ENCODE data around the gene FCHSD2. TPM values are rescaled to one million over a fixed set of nuclear protein-coding genes. Genes with fewer than 3 reads are reported as not detected.
"Not testable (repeated sequence)": the region's sequence is repeated elsewhere in the genome, so short reads cannot be mapped to it uniquely, and the experiment has no call there.

Gene FCHSD2
- total RNA-seq, 1 donor = 28.2 TPM

DNA sequence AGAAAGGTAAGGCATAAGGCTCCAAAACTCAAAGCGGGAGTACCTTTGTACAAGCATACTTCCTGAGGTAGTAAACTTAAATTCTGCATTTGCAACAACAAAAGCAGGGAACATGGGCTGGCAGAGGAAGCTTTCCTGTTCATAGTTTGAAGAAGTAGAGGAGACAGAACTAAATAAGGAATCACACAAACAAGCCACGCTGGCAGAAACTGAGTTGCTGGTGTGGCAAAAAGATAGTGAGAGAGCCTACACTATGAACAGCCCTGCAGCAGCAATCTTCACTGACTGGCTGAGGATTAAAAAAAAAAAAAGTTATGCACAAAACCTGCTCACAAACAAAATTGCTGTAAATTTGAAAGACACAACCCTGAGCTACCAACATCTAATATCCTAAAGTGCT, 46.5 kb downstream of the FCHSD2 start:
- peaks cover 12% of the 10 kb centered on the region for H3K4me1 ChIP-seq (ENCODE audit: insufficient read depth, low read length)
- no peak overlapping the region for H3K4me3 ChIP-seq (ENCODE audit: low read length)
- no peaks in the 10 kb centered on the region for H3K9me3 ChIP-seq (ENCODE audit: low read depth, low read length)
- no peaks in the 10 kb centered on the region for H3K27me3 ChIP-seq (ENCODE audit: insufficient read depth, low read length)

DNA sequence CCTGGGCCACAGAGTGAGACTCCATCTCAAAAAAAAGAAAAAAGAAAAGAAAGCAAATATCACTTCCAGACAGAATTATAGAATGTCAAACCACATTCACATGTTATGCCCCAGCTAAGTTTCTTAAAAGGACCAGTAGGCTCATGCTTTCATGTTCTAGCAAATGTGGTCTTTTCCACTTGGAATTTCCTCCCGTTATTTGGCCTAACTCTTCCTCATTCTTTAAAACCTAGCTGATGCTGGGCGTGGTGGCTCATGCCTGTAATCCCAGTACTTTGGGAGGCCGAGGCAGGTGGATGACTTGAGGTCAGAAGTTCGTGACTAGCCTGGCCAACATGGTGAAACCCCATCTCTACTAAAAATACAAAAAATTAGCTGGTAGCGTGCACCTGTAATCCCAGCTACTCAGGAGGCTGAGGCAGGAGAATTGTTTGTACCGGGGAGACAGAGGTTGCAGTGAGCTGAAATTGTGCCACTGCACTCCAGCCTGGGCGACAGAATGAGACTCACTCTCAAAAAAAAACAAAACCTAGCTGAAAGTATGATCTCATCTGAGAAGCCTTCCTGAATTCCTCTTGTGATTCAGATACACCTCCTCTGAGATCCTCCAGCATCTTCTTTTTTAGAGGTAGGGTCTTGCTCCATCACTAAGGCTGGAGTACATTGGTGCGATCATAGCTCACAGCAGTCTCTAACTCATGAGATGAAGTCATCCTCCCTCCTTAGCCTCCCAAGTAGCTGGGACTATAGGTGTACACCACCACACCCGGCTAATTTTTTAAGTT, 50.4 kb downstream of the FCHSD2 start:
- H3K27me3 ChIP-seq (ENCODE audit: insufficient read depth, low read length) = no peaks in the 10 kb centered on the region
- peaks cover 23% of the 10 kb centered on the region for H3K4me1 ChIP-seq (ENCODE audit: insufficient read depth, low read length)
- H3K9me3 ChIP-seq (ENCODE audit: low read depth, low read length) = no peaks in the 10 kb centered on the region
- no peak overlapping the region for H3K4me3 ChIP-seq (ENCODE audit: low read length)

DNA sequence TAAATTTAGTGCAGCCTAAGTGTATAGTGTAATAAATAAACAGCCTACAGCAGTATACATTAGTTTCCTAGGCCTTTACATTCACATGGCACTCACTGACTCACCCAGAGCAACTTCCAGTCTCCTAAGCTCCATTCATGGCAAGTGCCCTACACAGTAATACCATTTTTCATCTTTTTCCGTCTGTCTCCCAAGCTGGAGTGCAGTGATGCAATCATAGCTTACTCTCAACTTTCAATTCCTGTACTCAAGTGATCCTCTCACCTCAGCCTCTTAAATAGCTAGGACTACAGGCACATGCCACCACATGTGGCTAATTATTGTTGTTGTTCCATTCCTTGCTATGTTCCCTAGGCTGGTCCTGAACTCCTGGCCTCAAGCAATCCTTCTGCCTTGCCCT, 54.4 kb downstream of the FCHSD2 start:
- H3K9me3 ChIP-seq (ENCODE audit: low read depth, low read length) = no peaks in the 10 kb centered on the region
- no peaks in the 10 kb centered on the region for H3K27me3 ChIP-seq (ENCODE audit: insufficient read depth, low read length)
- peaks cover 31% of the 10 kb centered on the region for H3K4me1 ChIP-seq (ENCODE audit: insufficient read depth, low read length)
- H3K4me3 ChIP-seq (ENCODE audit: low read length) = no peak overlapping the region

DNA sequence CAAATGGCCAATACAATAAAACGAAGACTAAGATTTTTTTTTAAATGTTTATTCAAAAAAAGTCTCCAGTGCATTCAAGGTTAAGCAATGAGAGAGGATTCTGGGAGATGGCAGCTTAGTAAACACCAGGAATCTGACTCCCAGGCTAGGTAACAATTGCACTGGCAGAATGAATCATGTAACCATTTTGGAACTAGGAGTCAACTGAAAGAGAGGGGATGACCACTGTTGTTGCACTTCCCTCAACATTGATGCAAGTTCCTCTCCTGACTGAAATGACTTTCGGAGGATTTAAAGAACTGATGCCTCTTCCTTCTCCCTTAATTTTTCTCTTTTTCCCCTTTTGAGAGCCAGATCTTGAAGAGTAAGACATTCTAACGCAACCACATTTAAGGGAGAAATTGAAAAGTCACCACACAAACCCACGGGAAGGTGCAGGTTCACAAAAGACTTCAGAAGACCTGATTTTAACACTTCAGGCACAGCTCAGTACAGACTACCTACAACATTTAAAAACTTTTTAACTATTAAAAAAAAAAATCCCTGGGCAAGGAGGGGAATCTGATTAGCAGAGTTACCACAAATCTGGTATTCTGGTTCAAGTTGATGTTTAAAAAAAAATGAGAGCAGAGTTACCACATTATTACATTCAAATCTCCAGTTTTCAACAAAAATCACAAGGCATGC, 56.8 kb downstream of the FCHSD2 start:
- Histone ChIP-seq H3K4me1 (ENCODE audit: insufficient read depth, low read length) (peaks cover 31% of the 10 kb centered on the region), H3K9me3 (ENCODE audit: low read depth, low read length) (no peaks in the 10 kb centered on the region), H3K27me3 (ENCODE audit: insufficient read depth, low read length) (no peaks in the 10 kb centered on the region), H3K4me3 (ENCODE audit: low read length) (no peak overlapping the region)

DNA sequence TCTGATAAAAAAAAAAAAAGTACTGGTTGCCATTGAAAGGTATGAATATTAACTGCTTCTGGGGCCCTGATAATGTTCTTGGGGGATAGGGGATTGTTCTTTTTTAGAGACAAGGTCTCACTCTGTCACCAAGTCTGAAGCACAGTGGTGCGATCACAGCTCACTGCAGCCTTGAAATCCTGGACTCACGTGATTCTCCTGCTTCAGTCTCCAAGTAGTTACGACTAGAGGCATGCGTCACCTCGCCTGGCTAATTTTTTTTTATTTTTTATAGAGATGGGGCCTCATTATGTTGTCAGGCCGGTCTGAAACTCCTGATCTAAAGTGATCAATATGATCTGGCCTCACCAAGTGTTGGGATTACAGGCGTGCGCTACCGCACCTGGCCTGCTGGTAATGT, 63.5 kb downstream of the FCHSD2 start:
- Histone ChIP-seq H3K4me3 (ENCODE audit: low read length) (no peak overlapping the region), H3K9me3 (ENCODE audit: low read depth, low read length) (peaks cover 10% of the 10 kb centered on the region), H3K4me1 (ENCODE audit: insufficient read depth, low read length) (no peaks in the 10 kb centered on the region), H3K27me3 (ENCODE audit: insufficient read depth, low read length) (no peaks in the 10 kb centered on the region)

DNA sequence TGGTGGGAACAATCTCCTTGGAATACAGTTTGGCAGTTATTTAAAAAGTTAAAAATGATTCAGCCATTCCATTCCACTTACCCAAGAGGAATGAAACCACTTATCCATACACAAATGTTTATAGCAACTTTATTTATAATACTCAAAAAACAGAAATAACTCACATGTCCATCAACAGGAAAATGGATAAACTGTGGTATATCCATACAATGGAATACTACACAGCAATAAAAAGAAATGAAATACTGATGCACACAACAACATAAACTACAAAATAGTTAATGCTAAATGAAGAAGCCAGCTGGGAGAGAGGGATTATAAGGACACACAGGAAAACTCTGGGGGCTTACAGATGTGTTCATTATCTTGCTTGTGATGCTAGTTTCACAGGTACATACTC, 64.7 kb downstream of the FCHSD2 start:
- Histone ChIP-seq H3K27me3 (ENCODE audit: insufficient read depth, low read length) (no peaks in the 10 kb centered on the region), H3K4me3 (ENCODE audit: low read length) (no peak overlapping the region), H3K9me3 (ENCODE audit: low read depth, low read length) (peaks cover 10% of the 10 kb centered on the region), H3K4me1 (ENCODE audit: insufficient read depth, low read length) (peaks cover 9% of the 10 kb centered on the region)

DNA sequence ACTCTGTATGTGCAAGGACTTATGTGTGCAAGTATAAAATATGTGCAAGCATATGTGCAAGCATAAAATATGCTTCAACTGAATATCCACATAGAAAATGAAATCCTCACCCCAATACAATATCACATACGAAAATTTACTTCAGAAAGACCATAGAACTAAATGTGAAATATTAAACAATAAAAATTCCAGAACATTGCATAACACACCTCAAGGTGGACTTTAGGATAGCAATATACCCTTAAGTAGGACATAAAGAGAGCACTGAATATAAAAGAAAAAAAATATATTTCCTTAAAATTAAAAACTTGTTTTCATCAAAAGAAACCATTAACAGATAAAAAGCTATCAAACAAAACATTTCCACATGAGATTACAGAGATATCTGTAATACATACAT, 67.8 kb downstream of the FCHSD2 start:
- Histone ChIP-seq H3K27me3 (ENCODE audit: insufficient read depth, low read length) (no peaks in the 10 kb centered on the region), H3K9me3 (ENCODE audit: low read depth, low read length) (peaks cover 10% of the 10 kb centered on the region), H3K4me1 (ENCODE audit: insufficient read depth, low read length) (peaks cover 18% of the 10 kb centered on the region), H3K4me3 (ENCODE audit: low read length) (no peak overlapping the region)

DNA sequence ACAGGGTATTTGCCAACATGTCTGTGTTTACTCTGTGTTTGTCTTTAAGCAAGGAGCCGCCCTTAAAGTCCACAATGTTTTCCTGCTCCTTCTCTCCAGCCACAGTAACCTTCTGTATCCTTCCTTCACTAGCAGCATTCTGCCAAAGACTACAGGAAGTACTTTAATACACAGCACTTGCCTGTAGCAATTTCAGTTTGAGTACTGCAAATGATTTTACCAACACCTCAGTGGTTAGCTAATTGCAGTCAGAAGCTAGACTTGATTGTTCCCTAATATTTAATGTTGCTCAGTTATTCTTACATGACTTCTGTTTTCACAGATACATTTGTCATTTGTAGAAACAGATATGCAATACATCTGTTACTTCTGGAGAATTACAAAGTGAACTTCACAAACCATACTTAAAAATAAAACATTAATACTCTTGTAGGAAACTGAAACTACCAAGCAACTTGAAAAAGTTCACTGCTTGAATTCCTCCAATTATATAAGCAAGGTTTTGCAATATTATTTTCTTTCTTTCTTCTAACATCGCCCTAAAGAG, 69.1 kb downstream of the FCHSD2 start:
- no peaks in the 10 kb centered on the region for H3K27me3 ChIP-seq (ENCODE audit: insufficient read depth, low read length)
- no peak overlapping the region for H3K4me3 ChIP-seq (ENCODE audit: low read length)
- peaks cover 18% of the 10 kb centered on the region for H3K4me1 ChIP-seq (ENCODE audit: insufficient read depth, low read length)
- peaks cover 8% of the 10 kb centered on the region for H3K9me3 ChIP-seq (ENCODE audit: low read depth, low read length)

DNA sequence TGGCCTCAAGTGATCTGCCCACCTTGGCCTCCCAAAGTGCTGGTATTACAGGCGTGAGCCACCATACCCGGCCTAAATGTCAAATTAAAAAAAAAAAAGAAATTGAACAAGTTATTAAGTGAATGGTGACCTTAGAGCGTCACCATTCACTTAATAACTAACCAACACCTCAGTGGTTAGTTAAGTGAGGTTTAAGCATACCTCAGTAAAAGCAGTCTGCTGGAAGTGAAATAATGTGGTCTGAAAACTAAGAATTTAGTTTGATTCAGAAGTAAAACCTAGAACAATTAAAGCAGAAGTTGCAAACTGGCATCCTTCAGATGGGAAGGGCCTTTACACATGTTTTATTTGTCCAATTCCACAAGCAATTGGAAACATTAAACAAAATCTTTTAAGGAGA, 71.5 kb downstream of the FCHSD2 start:
- no peaks in the 10 kb centered on the region for H3K27me3 ChIP-seq (ENCODE audit: insufficient read depth, low read length)
- H3K9me3 ChIP-seq (ENCODE audit: low read depth, low read length) = no peaks in the 10 kb centered on the region
- no peak overlapping the region for H3K4me3 ChIP-seq (ENCODE audit: low read length)
- H3K4me1 ChIP-seq (ENCODE audit: insufficient read depth, low read length) = peaks cover 18% of the 10 kb centered on the region

DNA sequence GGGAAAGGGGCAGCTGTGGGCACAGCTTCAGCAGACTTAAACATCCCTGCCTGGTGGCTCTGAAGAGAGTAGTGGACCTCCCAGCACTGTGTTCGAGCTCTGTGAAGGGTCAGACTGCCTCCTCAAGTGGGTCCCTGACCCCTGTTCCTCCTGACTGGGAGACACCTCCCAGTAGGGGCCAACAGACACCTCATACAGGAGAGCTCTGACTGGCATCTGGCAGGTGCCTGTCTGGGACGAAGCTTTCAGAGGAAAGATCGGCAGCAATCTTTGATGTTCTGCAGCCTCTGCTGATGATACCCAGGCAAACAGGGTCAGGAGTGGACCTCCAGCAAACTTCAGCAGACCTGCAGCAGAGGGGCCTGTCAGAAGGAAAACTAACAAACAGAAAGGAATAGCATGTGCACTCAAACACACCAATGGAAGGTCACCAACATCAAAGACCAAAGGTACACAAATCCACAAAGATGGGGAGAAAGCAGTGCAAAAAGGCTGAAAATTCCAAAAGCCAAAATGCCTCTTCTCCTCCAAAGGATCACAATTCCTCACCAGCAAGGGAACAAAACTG, 80.2 kb downstream of the FCHSD2 start:
- H3K4me3 ChIP-seq (ENCODE audit: low read length); H3K9me3 ChIP-seq (ENCODE audit: low read depth, low read length); H3K4me1 ChIP-seq (ENCODE audit: insufficient read depth, low read length); H3K27me3 ChIP-seq (ENCODE audit: insufficient read depth, low read length): not testable (repeated sequence)

DNA sequence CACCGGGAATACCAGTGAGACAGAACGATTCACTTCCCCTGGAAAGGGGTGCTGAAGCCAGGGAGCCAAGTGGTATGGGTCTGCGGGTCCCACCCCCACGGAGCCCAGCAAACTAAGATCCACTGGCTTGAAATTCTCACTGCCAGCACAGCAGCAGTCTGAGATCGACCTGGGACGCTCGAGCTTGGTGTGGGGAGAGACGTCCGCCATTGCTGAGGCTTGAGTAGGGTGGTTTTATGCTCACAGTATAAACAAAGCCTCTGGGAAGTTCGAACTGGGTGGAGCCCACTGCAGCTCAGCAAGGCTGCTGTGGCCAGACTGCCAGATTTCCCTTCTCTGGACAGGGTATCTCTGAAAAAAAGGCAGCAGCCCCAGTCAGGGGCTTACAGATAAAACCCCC, 80.7 kb downstream of the FCHSD2 start:
- not testable (repeated sequence) for H3K4me1 ChIP-seq (ENCODE audit: insufficient read depth, low read length); H3K27me3 ChIP-seq (ENCODE audit: insufficient read depth, low read length); H3K9me3 ChIP-seq (ENCODE audit: low read depth, low read length); H3K4me3 ChIP-seq (ENCODE audit: low read length)

DNA sequence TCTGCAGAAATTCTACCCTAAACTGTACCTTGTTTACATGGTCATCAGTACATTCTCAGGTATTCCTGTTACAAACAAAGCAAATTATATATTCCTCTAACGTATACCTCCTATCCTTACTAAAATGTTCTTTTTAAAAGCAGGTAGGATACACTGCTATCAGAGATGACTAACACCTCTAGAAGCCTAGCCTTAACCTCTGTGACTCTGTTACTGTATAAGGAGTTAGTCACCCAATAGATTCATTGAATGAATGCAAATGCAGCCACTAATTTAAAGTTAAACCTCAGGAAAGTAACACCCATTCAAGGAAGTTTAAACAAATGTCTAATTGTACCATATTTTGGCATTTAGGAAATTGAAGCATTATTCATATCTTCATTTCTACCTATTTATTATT, 82.2 kb downstream of the FCHSD2 start:
- H3K4me3 ChIP-seq (ENCODE audit: low read length) = no peak overlapping the region
- H3K9me3 ChIP-seq (ENCODE audit: low read depth, low read length) = no peaks in the 10 kb centered on the region
- H3K4me1 ChIP-seq (ENCODE audit: insufficient read depth, low read length) = peaks cover 2% of the 10 kb centered on the region
- no peaks in the 10 kb centered on the region for H3K27me3 ChIP-seq (ENCODE audit: insufficient read depth, low read length)

DNA sequence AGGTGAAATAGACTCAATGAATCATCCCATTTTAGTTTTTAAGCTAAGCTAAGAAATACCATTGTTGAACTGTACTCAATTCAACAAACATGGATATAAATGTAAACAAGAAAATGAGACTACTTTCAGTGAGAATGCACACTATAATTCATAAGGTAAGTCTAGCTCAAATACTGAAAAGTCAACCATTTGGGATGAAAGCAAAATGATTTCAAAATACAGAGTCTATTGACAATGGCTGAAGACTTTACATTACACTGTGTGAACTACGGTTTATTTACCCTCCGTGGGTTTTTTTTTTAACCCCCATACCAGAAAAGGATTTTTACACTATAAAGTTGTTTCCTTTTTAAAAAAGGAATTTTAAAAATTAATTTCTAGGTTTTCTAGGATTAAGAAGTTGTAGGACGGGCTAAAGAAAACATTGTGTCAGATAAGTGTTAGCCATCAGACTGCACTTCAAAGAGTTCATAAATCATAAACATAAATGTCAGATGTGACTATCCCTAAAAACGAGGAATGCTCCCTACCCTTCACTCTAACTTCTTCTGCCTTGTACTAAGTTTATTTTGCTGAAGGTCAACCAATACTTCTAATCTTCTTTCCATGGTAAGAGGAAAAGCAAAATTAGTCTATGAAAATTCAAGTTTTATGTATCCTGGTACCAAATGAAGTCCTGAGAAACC, 83.0 kb downstream of the FCHSD2 start:
- H3K4me1 ChIP-seq (ENCODE audit: insufficient read depth, low read length) = peaks cover 6% of the 10 kb centered on the region
- no peaks in the 10 kb centered on the region for H3K27me3 ChIP-seq (ENCODE audit: insufficient read depth, low read length)
- H3K4me3 ChIP-seq (ENCODE audit: low read length) = no peak overlapping the region
- no peaks in the 10 kb centered on the region for H3K9me3 ChIP-seq (ENCODE audit: low read depth, low read length)

DNA sequence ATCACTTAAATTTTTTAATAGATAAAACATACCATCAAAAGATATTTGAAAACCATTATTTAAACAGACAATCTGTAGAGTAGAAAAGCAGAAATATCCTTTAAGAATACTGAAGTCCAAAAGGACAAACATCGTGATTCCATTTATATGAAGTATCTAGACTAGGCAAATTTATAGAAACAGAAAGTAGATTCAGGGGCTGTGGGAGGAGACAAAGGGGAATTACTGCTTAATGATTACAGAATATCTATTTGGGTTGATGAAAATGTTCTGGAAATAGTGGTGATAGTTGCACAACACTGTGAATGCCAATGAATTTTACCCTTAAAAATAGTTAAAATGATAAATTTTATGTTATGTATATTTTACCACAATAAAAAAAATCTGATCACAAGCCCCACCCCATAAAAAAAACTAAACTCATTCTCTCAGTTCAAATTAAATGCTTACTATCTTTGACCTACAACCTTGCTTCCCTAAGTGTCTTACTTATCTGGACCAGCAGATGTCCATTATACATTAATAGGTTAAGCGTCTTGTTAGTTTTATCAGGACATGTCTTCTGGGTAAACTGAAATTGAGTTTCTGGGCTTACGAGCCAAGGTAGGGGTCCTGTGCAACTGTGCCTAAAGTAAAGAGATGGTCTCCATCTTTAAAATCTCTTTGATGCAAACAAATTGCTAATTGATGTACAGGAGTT, 86.3 kb downstream of the FCHSD2 start:
- Histone ChIP-seq H3K4me1 (ENCODE audit: insufficient read depth, low read length) (peaks cover 9% of the 10 kb centered on the region), H3K9me3 (ENCODE audit: low read depth, low read length) (no peaks in the 10 kb centered on the region), H3K27me3 (ENCODE audit: insufficient read depth, low read length) (no peaks in the 10 kb centered on the region), H3K4me3 (ENCODE audit: low read length) (no peak overlapping the region)

Data from mononuclear cell (primary cell).